Endothelial cell of umbilical vein (primary cell): ENCODE measurements around the gene DPP10. TPM values are rescaled to one million over a fixed set of nuclear protein-coding genes. Genes with fewer than 3 reads are reported as not detected.

Experiments
- BruUV-seq: library from RNA; stranded (reverse); fragments of 400-500 nt; replicated peaks from 2 replicates; lab custom pipeline; 2021; lab: Mats Ljungman, UMichigan
- CTCF ChIA-PET: fragments of 300-600, 350-600 bp; sonication (Branson Sonifier 250); formaldehyde crosslinking; loops from one replicate; lab custom pipeline; 2021; ENCODE audit warnings: antibody characterized with exemption, inconsistent platforms; lab: Charles Lee
- POLR2A ChIA-PET: fragments of 300-600, 350-600 bp; sonication (Branson Sonifier 250); formaldehyde crosslinking; loops from one replicate; lab custom pipeline; 2021; ENCODE audit warnings: antibody characterized with exemption, inconsistent platforms; lab: Charles Lee
- DNase-seq: peaks from one replicate; pipeline ENCODE4 v3.0.0-alpha.2; 2011; ENCODE audit warnings: low read depth, low spot score
- FAIRE-seq: peaks from 2 replicates; lab custom pipeline; 2011; peaks lifted over from hg19 to GRCh38; lab: Jason Lieb, UNC
- H2AFZ ChIP-seq: 2 replicates; pipeline ENCODE4 v1.6.0; 2012; ENCODE audit warnings: low read depth, low read length, control low read depth, inconsistent platforms
- H3K27ac ChIP-seq: 2 replicates; pipeline ENCODE4 v1.5.1; 2011; ENCODE audit warnings: low read depth, mild to moderate bottlenecking, control low read depth, low read length, moderate library complexity; ENCODE audit not compliant: insufficient read depth
- H3K27me3 ChIP-seq, 2 experiments: 2 replicates each; pipeline versions ENCODE4 v1.6.0 to v1.6.1; 2011; ENCODE audit warnings: low read length in 2 of 2, mixed read lengths in 1 of 2; ENCODE audit not compliant: control insufficient read depth in 2 of 2, insufficient read depth in 2 of 2
- H3K36me3 ChIP-seq, 2 experiments: 2 replicates in 1 of 2; 3 replicates in 1 of 2; pipeline ENCODE4 v1.5.1; 2011; ENCODE audit warnings: low read length in 2 of 2, mild to moderate bottlenecking in 1 of 2, moderate library complexity in 1 of 2; ENCODE audit not compliant: control insufficient read depth in 2 of 2, insufficient read depth in 2 of 2; ENCODE audit errors: extremely low read depth in 1 of 2
- H3K4me1 ChIP-seq: 3 replicates; pipeline ENCODE4 v1.5.1; 2011; ENCODE audit warnings: mild to moderate bottlenecking, low read length; ENCODE audit not compliant: control insufficient read depth, insufficient read depth; ENCODE audit errors: extremely low read depth
- H3K4me2 ChIP-seq: 2 replicates; pipeline ENCODE4 v1.6.1; 2011; ENCODE audit warnings: low read length, control low read depth, mixed read lengths; ENCODE audit not compliant: insufficient read depth
- H3K4me3 ChIP-seq, 3 experiments: fragments of 200-600 bp in 1 of 3; sonication (generic), shearing (Covaris generic) in 1 of 3; replicated peaks in 1 of 3; 2 replicates each; pipeline ENCODE4 v1.5.1; 2011 to 2016; ENCODE audit warnings: control low read depth in 3 of 3, low read length in 3 of 3, mild to moderate bottlenecking in 2 of 3, inconsistent platforms in 1 of 3, low read depth in 1 of 3, moderate library complexity in 1 of 3; ENCODE audit not compliant: insufficient read depth in 1 of 3
- H3K79me2 ChIP-seq: 2 replicates; pipeline ENCODE4 v1.6.0; 2012; ENCODE audit warnings: low read length, inconsistent platforms; ENCODE audit not compliant: control insufficient read depth, insufficient read depth
- H3K9ac ChIP-seq: replicated peaks from 2 replicates; pipeline ENCODE3; 2011; ENCODE audit warnings: low read length, control low read depth; ENCODE audit not compliant: insufficient read depth; ENCODE audit errors: extremely low read depth
- H3K9me1 ChIP-seq: replicated peaks from 3 replicates; pipeline ENCODE4 v1.6.0; 2011; ENCODE audit warnings: mild to moderate bottlenecking, low read length; ENCODE audit not compliant: control insufficient read depth, insufficient read depth; ENCODE audit errors: extremely low read depth
- H3K9me3 ChIP-seq: replicated peaks from 2 replicates; pipeline ENCODE4 v1.5.1; 2012; ENCODE audit warnings: low read length, inconsistent platforms; ENCODE audit not compliant: control insufficient read depth, insufficient read depth
- H4K20me1 ChIP-seq: replicated peaks from 2 replicates; pipeline ENCODE3; 2011; ENCODE audit warnings: mild to moderate bottlenecking, low read length; ENCODE audit not compliant: control insufficient read depth, insufficient read depth; ENCODE audit errors: extremely low read depth
- CTCF ChIP-seq, 2 donors: IDR thresholded peaks; 1 replicate in 1 of 2; 2 replicates in 1 of 2; pipeline ENCODE4 v1.5.1; 2011; ENCODE audit warnings: low read length in 2 of 2, mild to moderate bottlenecking in 2 of 2, moderate library complexity in 2 of 2, control low read depth in 1 of 2, inconsistent platforms in 1 of 2, low read depth in 1 of 2; ENCODE audit not compliant: insufficient read depth in 1 of 2; ENCODE audit errors: extremely low read depth in 1 of 2
- EZH2 ChIP-seq: IDR thresholded peaks from 2 replicates; pipeline ENCODE4 v1.6.1; 2012; ENCODE audit warnings: borderline replicate concordance, low read depth, mild to moderate bottlenecking, moderate library complexity, low read length, inconsistent platforms; ENCODE audit not compliant: severe bottlenecking
- FOS ChIP-seq: IDR thresholded peaks from 2 replicates; pipeline ENCODE4 v1.6.1; 2011; ENCODE audit warnings: mild to moderate bottlenecking, low read length, moderate library complexity, borderline replicate concordance; ENCODE audit not compliant: insufficient read depth
- GATA2 ChIP-seq: IDR thresholded peaks from 2 replicates; pipeline ENCODE4 v1.7.0; 2011; ENCODE audit warnings: low read depth, mild to moderate bottlenecking, moderate library complexity, mixed read lengths, low read length; ENCODE audit not compliant: insufficient read length, insufficient read depth
- JUN ChIP-seq: IDR thresholded peaks from 2 replicates; pipeline ENCODE4 v1.6.1; 2011; ENCODE audit warnings: borderline replicate concordance, low read depth; ENCODE audit not compliant: insufficient read length, insufficient read depth
- MAX ChIP-seq: IDR thresholded peaks from 2 replicates; pipeline ENCODE4 v1.6.1; 2011; ENCODE audit not compliant: insufficient read depth, insufficient read length
- MYC ChIP-seq: IDR thresholded peaks from one replicate; pipeline ENCODE4 v1.6.1; 2011; ENCODE audit warnings: mild to moderate bottlenecking, low read depth, low read length
- POLR2A ChIP-seq: IDR thresholded peaks from 2 replicates; pipeline ENCODE4 v1.6.1; 2012; ENCODE audit warnings: low read depth, mild to moderate bottlenecking, control low read depth, low read length
- POLR2AphosphoS5 ChIP-seq: IDR thresholded peaks from 2 replicates; pipeline ENCODE4 v1.6.1; 2012; ENCODE audit warnings: low read depth, mild to moderate bottlenecking, control low read depth, low read length, moderate library complexity; ENCODE audit not compliant: insufficient read depth
- dilution Hi-C: fragments of 300-500 bp; cut with MboI; formaldehyde crosslinking; loops from one replicate; pipeline ENCODE4 v1.15.0; 2019; ENCODE audit warnings: low sequenced_read_pairs; ENCODE audit not compliant: extremely low pct_ligation_motif_present
- intact Hi-C: fragments of 100-400 bp; cut with micrococcal nuclease; formaldehyde crosslinking; loops from one replicate; pipeline ENCODE4 v1.10.0; 2022
- polyA plus RNA-seq, 4 experiments: library from polyadenylated mRNA; depleted of rRNA in 3 of 4; stranded (reverse) in 3 of 4; unstranded in 1 of 4; fragments of >200 nt; gene quantifications; 2 replicates each; pipeline versions ENCODE4 v1.2.1 to v1.2.3, GENCODE V29; 2011 to 2012; ENCODE audit warnings: missing spikeins in 1 of 4
- total RNA-seq: library from RNA; stranded (reverse); gene quantifications from 2 replicates; pipeline ENCODE4 v1.2.3, GENCODE V29; 2021

Gene DPP10
- total and polyA plus RNA-seq, 2 donors (not counting 3 experiments of a cell fraction or from before 2014, with no cell fraction given), result not detected

- DNase-seq (no peak), FAIRE-seq (no peak)
- TF ChIP-seq JUN (no peak), FOS (no peak), GATA2 (no peak), MAX (no peak), CTCF (IDR thresholded peaks at IDR 0.05; ENCODE audit: extremely low read depth in 1 of 2, insufficient read depth in 1 of 2, low read depth in 1 of 2, low read length in 2 of 2) (no peak), MYC (no peak), EZH2 (no peak), POLR2AphosphoS5 (no peak), POLR2A (no peak)
- Histone ChIP-seq H3K4me2 (no peak overlapping the region), H3K4me3 (no peak overlapping the region), H3K79me2 (no peaks in the 10 kb centered on the region), H3K9me3 (peaks cover 6% of the 10 kb centered on the region), H3K27me3 (no peaks in the 10 kb centered on the region), H3K27ac (no peak overlapping the region), H2AFZ (no peak overlapping the region), H3K36me3 (no peaks in the 10 kb centered on the region), H3K4me1 (no peaks in the 10 kb centered on the region), H4K20me1 (no peaks in the 10 kb centered on the region), H3K9me1 (no peaks in the 10 kb centered on the region), H3K9ac (no peak overlapping the region)
- dilution Hi-C loops, result no loop called here
- BruUV-seq, result no TSS peak
- CTCF ChIA-PET, result no interaction called here
- intact Hi-C loops, result no loop called here
- POLR2A ChIA-PET, result no interaction called here
Measured at GRCh38 chr2:115543461-115543860, 1101.0 kb downstream of the DPP10 start.
